ENCODE measurements around the gene UBE2F. TPM values are rescaled to one million over a fixed set of nuclear protein-coding genes. Genes with fewer than 3 reads are reported as not detected.

The UBE2F gene, protein sequence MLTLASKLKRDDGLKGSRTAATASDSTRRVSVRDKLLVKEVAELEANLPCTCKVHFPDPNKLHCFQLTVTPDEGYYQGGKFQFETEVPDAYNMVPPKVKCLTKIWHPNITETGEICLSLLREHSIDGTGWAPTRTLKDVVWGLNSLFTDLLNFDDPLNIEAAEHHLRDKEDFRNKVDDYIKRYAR
- 10 to 100 TPM; 40.7 to 88.9 (median 64.9) TPM for total RNA-seq

- Histone ChIP-seq H3K4me3 (peak within 1 kb of the TSS; percentile 61 to 73), H3K9me3 (no peaks in the 10 kb centered on the region), H3K27me3 (no peaks in the 10 kb centered on the region), H3K36me3 (no peaks in the 10 kb centered on the region), H3K4me1 (peaks cover 4 to 16% of the 10 kb centered on the region in 2 donors), H3K27ac (peak within 1 kb of the TSS; percentile 59 to 72)
- intact Hi-C loops (cut with DNase I; ENCODE audit: low total_unique reads): no loop called here
- DNase-seq: peak; percentile 96 to 98
- peak; percentile 71 to 80 for TF ChIP-seq POLR2A (IDR thresholded peaks at IDR 0.05)
- TF ChIP-seq, protein P1, sequence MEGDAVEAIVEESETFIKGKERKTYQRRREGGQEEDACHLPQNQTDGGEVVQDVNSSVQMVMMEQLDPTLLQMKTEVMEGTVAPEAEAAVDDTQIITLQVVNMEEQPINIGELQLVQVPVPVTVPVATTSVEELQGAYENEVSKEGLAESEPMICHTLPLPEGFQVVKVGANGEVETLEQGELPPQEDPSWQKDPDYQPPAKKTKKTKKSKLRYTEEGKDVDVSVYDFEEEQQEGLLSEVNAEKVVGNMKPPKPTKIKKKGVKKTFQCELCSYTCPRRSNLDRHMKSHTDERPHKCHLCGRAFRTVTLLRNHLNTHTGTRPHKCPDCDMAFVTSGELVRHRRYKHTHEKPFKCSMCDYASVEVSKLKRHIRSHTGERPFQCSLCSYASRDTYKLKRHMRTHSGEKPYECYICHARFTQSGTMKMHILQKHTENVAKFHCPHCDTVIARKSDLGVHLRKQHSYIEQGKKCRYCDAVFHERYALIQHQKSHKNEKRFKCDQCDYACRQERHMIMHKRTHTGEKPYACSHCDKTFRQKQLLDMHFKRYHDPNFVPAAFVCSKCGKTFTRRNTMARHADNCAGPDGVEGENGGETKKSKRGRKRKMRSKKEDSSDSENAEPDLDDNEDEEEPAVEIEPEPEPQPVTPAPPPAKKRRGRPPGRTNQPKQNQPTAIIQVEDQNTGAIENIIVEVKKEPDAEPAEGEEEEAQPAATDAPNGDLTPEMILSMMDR (IDR thresholded peaks at IDR 0.05): peak in 1 of 4 experiments; percentile 14
These were observed at the start of gene UBE2F for GRCh38 chr2:237966565-237967462. Gene UBE2F, plus strand, starts transcription at chr2:237967014. Its CDS starts 6,094 bp downstream, at chr2:237973108.

- no peak overlapping the region for H3K4me3 ChIP-seq
- DNase-seq: no peak
- no peaks in the 10 kb centered on the region for H3K27me3 ChIP-seq
- H3K4me1 ChIP-seq: no peaks in the 10 kb centered on the region
- no peaks in the 10 kb centered on the region for H3K36me3 ChIP-seq
- peak overlapping the region; percentile 70 to 86 for H3K27ac ChIP-seq
- no peak for TF ChIP-seq POLR2A (IDR thresholded peaks at IDR 0.05)
- TF ChIP-seq, protein P1 (IDR thresholded peaks at IDR 0.05): no peak
- intact Hi-C loops (cut with DNase I; ENCODE audit: low total_unique reads): no loop called here
- no peaks in the 10 kb centered on the region for H3K9me3 ChIP-seq
These were observed 49.0 kb upstream of the UBE2F start for GRCh38 chr2:237917696-237918374.

GRCh38 chr2:237919593-237919992 lies 47.2 kb upstream of the UBE2F start:
- Histone ChIP-seq H3K9me3 (no peaks in the 10 kb centered on the region), H3K4me1 (peaks cover 3 to 9% of the 10 kb centered on the region in 2 donors), H3K36me3 (no peaks in the 10 kb centered on the region), H3K4me3 (no peak overlapping the region), H3K27me3 (no peaks in the 10 kb centered on the region), H3K27ac (peak overlapping the region; percentile 70 to 86)
- TF ChIP-seq, protein P1 (IDR thresholded peaks at IDR 0.05): no peak
- no peak for TF ChIP-seq POLR2A (IDR thresholded peaks at IDR 0.05)
- intact Hi-C loops (cut with DNase I; ENCODE audit: low total_unique reads): no loop called here
- DNase-seq: no peak

GRCh38 chr2:237920673-237921072 lies 46.1 kb upstream of the UBE2F start:
- intact Hi-C loops (cut with DNase I; ENCODE audit: low total_unique reads): no loop called here
- peak overlapping the region; percentile 83 to 86 for H3K27ac ChIP-seq
- DNase-seq: no peak

More at GRCh38 chr2:237920673-237921072, 46.1 kb upstream of the UBE2F start:
- H3K9me3 ChIP-seq: no peaks in the 10 kb centered on the region
- no peaks in the 10 kb centered on the region for H3K27me3 ChIP-seq
- TF ChIP-seq POLR2A (IDR thresholded peaks at IDR 0.05): no peak
- TF ChIP-seq, protein P1 (IDR thresholded peaks at IDR 0.05): no peak
- H3K36me3 ChIP-seq: no peaks in the 10 kb centered on the region
- H3K4me1 ChIP-seq: peaks cover 3 to 9% of the 10 kb centered on the region in 2 donors
- no peak overlapping the region for H3K4me3 ChIP-seq

Data from uterus (tissue), 4 donors.